ENCODE measurements around the gene AJUBA. TPM values are rescaled to one million over a fixed set of nuclear protein-coding genes. Genes with fewer than 3 reads are reported as not detected.

AJUBA gene
- total RNA-seq, 1 donor from 2014 or later, result 110 TPM

DNA sequence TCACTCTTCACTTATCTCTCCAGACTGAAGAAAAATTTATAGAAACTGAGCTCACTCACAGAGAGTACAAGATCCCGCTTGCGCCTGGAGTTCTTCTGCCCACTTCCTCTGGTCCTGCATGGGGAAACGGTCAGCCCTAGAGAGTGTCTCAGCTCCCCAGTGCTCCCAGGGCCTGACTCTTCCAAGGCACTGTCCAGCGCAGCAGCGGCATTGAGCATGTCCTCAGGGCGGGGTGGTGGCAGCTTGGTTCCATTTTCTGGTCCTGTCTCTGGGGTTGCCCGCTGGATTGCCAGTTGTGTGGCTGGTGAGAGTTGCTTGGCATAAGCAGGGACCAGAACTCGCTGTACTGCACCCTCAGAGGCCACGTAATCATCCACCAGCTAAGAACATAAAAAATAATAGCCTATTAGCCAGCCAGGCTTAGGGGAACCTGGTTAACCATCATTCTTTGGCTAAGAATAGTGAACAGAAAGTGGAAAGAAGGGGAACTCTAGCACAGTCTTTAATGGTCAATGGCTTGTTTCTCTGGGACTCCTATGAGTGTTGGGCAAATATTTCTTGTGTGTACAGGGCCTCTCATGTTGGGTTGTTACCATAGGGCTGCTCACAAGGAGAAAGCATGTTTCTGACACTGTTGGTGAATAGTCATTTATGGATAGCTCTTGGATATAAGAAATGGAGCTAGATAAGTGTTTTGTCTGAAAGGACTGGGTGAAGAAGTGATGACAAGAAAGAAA lies 13.7 kb upstream of the AJUBA start:
- no peak overlapping the region for H3K27ac Mint-ChIP-seq
- H3K27me3 Mint-ChIP-seq (ENCODE audit: low read depth), result no peaks in the 10 kb centered on the region
- H3K4me3 Mint-ChIP-seq, result no peak overlapping the region
- no peaks in the 10 kb centered on the region for H3K9me3 Mint-ChIP-seq
- TF ChIP-seq, protein P1, sequence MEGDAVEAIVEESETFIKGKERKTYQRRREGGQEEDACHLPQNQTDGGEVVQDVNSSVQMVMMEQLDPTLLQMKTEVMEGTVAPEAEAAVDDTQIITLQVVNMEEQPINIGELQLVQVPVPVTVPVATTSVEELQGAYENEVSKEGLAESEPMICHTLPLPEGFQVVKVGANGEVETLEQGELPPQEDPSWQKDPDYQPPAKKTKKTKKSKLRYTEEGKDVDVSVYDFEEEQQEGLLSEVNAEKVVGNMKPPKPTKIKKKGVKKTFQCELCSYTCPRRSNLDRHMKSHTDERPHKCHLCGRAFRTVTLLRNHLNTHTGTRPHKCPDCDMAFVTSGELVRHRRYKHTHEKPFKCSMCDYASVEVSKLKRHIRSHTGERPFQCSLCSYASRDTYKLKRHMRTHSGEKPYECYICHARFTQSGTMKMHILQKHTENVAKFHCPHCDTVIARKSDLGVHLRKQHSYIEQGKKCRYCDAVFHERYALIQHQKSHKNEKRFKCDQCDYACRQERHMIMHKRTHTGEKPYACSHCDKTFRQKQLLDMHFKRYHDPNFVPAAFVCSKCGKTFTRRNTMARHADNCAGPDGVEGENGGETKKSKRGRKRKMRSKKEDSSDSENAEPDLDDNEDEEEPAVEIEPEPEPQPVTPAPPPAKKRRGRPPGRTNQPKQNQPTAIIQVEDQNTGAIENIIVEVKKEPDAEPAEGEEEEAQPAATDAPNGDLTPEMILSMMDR (IDR thresholded peaks at IDR 0.05; ENCODE audit: unreplicated experiment), result no peak
- peaks cover 24% of the 10 kb centered on the region for H3K4me1 Mint-ChIP-seq
- DNase-seq (ENCODE audit: low spot score in 2 of 2, unreplicated experiment in 2 of 2), result no peak
- H3K36me3 Mint-ChIP-seq, result no peaks in the 10 kb centered on the region

DNA sequence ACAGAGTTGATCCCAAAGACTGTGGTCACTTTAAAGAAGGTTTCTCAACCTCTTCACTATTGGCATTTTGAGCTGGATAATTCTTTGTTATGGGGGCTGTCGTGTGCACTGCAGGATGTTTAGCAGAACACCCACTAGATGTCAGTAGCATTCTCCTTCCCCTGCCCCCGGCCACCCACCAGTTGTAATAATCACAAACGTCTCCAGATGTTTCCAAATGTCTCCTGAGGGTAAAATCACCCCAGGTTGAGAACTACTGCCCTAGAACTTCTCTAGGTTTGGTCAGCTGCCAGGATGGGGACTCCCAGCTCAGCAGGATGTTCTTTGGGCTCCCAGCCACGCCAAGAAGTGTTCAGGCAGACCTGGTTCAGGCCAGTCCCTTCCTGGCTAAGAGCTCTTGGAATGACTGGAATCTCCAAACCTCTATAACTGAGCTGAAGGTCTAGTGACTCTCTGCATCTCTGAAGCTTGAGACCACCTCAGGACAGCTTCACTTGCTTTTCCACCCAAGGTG lies 12.5 kb upstream of the AJUBA start:
- Mint-ChIP-seq H3K4me1 (peaks cover 20% of the 10 kb centered on the region), H3K4me3 (no peak overlapping the region), H3K27me3 (ENCODE audit: low read depth) (no peaks in the 10 kb centered on the region), H3K27ac (peak overlapping the region; percentile 92), H3K9me3 (no peaks in the 10 kb centered on the region), H3K36me3 (no peaks in the 10 kb centered on the region)
- no peak for DNase-seq (ENCODE audit: low spot score in 2 of 2, unreplicated experiment in 2 of 2)
- TF ChIP-seq, protein P1 (IDR thresholded peaks at IDR 0.05; ENCODE audit: unreplicated experiment), result no peak

DNA sequence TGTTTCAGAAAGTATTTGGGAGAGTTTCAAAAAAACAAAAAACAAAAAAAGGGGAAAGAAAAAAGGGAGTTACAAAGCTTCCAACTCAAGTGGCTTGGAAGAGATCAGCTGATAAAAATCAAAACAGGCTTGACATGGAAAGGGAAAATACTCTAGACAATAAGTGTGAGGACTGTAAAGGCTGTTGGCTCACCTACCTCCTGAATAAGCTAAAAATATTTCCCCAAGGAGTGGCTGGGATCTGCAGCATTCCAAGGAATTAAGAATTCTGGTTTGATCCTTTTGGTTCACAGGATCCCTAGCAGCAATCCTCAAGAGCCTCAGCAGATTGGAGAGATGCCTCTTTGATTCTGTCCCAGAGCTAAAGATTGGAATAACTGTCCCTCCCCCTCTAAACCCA lies 11.2 kb upstream of the AJUBA start:
- H3K27me3 Mint-ChIP-seq (ENCODE audit: low read depth), result no peaks in the 10 kb centered on the region
- TF ChIP-seq, protein P1 (IDR thresholded peaks at IDR 0.05; ENCODE audit: unreplicated experiment), result no peak
- DNase-seq (ENCODE audit: low spot score in 2 of 2, unreplicated experiment in 2 of 2), result no peak
- peaks cover 14% of the 10 kb centered on the region for H3K4me1 Mint-ChIP-seq
- H3K9me3 Mint-ChIP-seq, result no peaks in the 10 kb centered on the region
- H3K36me3 Mint-ChIP-seq, result peaks cover 4% of the 10 kb centered on the region
- H3K27ac Mint-ChIP-seq, result peak overlapping the region; percentile 50
- no peak overlapping the region for H3K4me3 Mint-ChIP-seq

DNA sequence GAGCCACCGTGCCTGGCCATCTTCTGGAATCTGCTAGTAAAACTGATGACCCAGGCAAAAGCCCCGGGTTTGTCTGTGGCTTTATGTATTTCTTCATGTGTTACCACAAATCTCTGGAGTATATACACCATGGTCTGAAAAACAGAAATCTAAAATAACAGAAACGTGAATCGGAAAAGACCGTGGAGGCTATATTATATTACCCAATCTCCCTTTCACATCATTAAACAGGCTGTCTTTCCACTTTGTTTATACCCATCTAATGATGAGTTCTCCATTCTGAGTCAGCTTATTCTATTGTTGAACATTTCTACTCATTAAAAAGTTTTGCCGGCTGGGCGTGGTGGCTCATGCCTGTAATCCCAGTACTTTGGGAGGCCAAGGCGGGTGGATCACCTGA lies 9.5 kb upstream of the AJUBA start:
- TF ChIP-seq, protein P1 (IDR thresholded peaks at IDR 0.05; ENCODE audit: unreplicated experiment), result no peak
- Mint-ChIP-seq H3K4me3 (no peak overlapping the region), H3K27ac (no peak overlapping the region), H3K9me3 (no peaks in the 10 kb centered on the region), H3K36me3 (peaks cover 4% of the 10 kb centered on the region), H3K4me1 (peaks cover 14% of the 10 kb centered on the region), H3K27me3 (ENCODE audit: low read depth) (no peaks in the 10 kb centered on the region)
- DNase-seq (ENCODE audit: low spot score in 2 of 2, unreplicated experiment in 2 of 2), result no peak

DNA sequence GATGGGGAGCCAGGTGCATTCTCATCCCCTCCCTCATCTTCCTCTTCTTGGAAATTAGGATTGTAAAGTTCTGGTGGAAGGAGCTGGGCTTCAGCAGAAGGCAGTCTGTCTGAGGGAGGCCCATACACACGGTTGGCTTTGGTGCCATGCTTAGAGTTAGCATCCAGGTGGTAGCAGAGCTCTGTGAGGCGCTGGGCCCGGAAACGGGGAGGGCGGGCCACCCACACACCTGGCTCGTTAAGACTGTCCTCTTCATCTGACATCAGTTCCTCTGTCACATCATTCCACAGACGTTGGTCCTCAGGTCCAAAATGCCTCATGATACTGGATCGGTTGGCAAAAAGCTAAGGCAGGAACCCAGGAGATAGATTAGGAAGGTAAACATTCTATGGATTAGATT lies 4.9 kb upstream of the AJUBA start:
- Mint-ChIP-seq H3K4me1 (no peaks in the 10 kb centered on the region), H3K36me3 (peaks cover 4% of the 10 kb centered on the region), H3K9me3 (no peaks in the 10 kb centered on the region), H3K27me3 (ENCODE audit: low read depth) (no peaks in the 10 kb centered on the region), H3K27ac (no peak overlapping the region), H3K4me3 (no peak overlapping the region)
- TF ChIP-seq, protein P1 (IDR thresholded peaks at IDR 0.05; ENCODE audit: unreplicated experiment), result no peak
- DNase-seq (ENCODE audit: low spot score in 2 of 2, unreplicated experiment in 2 of 2), result no peak

All from mesothelial cell of epicardium (in vitro differentiated cells).